Mammary epithelial cell (primary cell): Measurements from ENCODE around the gene HS2ST1.

Source experiments
- CTCF ChIP-seq, 2 donors: IDR thresholded peaks in 1 of 2; conservative IDR thresholded peaks in 1 of 2; 2 replicates each; pipeline ENCODE4 v1.5.1; 2011 to 2012; ENCODE audit warnings: inconsistent platforms in 2 of 2, low read length in 2 of 2, mild to moderate bottlenecking in 2 of 2, control low read depth in 1 of 2, low read depth in 1 of 2; ENCODE audit not compliant: insufficient read depth in 1 of 2; ENCODE audit errors: extremely low read depth in 1 of 2
- EZH2 ChIP-seq: IDR thresholded peaks from 2 replicates; pipeline ENCODE4 v1.6.1; 2012; ENCODE audit warnings: low read length, inconsistent platforms, borderline replicate concordance

DNA sequence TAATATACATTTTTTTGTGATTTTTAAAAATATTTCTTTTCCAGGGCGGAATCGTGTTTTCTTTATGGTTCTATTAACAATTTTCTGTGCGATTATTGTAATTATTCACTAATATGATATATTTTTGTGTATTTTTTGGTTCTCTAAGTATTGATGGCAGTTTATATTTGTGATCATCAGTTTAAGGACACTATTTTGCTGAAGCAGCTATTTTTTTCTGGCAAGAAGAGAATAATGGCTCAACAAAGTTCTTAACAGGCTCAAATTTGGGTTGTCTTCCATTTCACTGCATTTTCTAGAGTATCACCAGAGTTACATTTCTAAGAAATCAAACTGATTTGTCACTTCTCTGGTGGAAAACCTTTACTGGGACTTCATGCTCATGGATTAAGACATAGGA, 178.4 kb downstream of the HS2ST1 start:
- no peak for TF ChIP-seq CTCF (conservative IDR thresholded peaks at IDR 0.05 in 1 of 2, IDR thresholded peaks at IDR 0.05 in 1 of 2; ENCODE audit: extremely low read depth in 1 of 2, insufficient read depth in 1 of 2, low read depth in 1 of 2, low read length in 2 of 2)
- TF ChIP-seq EZH2, result no peak
